GM18520 (cell line): ENCODE data around the gene ELP5.

Experiments used
- ATAC-seq: cut with Tn5 transposase; IDR thresholded peaks from one replicate; pipeline ENCODE4 v1.9.1; 2021; ENCODE audit not compliant: unreplicated experiment

Gene ELP5

DNA sequence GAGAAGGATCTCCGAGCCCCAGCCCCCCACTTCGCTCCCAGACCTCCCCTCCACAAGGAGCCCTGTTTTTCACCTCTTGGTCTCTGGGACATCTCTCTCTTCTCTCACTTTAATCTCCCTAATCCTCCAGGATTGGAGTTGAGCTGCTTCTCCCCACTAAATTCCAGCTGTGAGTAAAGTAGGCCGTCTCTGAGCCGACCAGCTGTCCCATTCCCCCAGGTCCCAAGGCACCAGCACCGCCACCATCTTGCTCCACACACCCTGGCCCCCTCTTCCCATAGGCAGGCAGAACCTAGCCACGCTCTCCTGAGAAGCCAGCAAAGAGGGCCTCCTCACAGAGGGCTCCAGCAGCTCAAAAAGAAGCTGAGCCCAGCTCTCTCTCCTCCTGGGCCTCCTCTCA lies 33.3 kb upstream of the ELP5 start:
- no peak for ATAC-seq

DNA sequence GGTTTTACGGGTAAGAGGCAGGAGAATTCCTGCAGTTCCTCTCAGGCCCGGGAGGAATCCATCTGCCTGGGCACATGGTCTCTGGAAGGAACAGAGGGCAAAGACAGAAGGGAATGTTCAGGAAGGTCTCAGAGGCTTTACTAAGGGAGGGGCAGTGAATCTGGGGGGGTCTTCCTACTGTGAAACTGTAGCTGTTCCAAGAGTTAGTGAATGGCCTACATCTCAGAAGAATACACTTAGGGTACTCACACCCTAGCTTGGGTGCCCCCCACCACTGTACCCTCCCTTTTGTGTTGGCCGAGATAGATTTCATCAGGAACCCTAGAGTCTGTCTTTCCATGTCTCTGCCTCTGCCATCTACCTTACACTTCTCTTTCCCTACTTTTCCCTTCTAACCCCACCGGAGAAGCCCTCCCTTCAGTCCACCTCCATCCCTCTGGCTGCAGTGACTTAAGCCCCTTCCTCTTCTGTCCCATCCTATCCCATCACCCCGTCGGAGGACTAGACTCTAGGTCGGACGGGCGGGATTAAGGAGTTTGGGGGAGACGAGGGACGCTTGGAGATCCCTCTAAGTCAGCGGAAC lies 32.7 kb upstream of the ELP5 start:
- ATAC-seq: no peak

DNA sequence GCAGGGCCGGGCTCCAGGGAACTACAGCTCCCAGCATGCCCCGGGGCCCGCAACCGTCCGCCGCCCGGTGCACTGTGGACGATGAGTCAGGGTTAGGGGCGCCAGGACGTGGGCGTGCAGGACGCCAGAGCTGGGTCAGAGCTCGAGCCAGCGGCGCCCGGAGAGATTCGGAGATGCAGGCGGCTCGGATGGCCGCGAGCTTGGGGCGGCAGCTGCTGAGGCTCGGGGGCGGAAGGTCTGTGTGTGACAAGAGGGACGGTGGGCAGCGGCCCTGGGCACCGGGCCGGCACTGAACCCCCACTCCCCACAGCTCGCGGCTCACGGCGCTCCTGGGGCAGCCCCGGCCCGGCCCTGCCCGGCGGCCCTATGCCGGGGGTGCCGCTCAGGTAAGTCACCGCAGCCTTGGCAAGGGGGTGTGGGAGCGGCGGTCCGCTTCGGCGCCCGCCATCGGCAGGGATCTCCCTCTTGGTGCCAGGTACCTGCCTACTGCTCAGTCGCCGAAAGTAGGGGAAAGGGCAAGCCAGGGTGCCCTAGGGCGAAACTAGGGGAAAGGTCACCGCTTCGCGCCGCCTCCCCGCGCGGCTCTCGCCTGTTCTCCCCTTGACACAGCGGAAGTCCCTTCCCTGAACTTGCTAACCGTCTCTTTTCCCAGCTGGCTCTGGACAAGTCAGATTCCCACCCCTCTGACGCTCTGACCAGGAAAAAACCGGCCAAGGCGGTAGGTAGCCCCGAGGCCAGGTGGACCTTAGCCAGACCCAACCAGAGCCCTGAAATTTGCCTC lies 32.0 kb upstream of the ELP5 start, which contains the start of the genes ACADVL and DLG4:
TSS of gene ACADVL (plus strand) at position 127 of the 781 bp plus-strand sequence. CDS start at position 174, 47 bp downstream.
TSS of gene DLG4 (minus strand) at position 25 of the 781 bp plus-strand sequence.
- ATAC-seq: no peak

DNA sequence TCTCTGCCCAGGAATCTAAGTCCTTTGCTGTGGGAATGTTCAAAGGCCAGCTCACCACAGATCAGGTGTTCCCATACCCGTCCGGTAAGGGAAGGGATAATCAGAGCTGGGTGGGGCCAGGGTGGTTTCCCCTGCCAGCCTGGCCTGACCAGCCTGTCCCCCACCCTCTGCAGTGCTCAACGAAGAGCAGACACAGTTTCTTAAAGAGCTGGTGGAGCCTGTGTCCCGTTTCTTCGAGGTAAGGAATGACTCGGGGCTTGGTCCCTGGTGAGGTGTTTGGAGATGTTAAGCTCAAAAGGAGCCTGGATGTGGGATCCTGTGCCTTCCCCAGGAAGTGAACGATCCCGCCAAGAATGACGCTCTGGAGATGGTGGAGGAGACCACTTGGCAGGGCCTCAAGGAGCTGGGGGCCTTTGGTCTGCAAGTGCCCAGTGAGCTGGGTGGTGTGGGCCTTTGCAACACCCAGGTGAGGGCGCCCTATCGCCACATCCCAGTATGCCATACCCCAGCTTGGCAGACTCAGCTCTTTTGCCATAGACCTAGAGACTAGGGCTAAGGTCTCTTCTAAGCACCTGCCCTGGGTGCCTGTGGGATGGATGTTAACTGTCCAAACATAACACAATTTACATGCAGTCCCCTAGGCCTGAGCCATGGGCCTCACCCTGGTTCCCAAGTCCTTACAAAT lies 31.3 kb upstream of the ELP5 start:
- ATAC-seq: no peak

DNA sequence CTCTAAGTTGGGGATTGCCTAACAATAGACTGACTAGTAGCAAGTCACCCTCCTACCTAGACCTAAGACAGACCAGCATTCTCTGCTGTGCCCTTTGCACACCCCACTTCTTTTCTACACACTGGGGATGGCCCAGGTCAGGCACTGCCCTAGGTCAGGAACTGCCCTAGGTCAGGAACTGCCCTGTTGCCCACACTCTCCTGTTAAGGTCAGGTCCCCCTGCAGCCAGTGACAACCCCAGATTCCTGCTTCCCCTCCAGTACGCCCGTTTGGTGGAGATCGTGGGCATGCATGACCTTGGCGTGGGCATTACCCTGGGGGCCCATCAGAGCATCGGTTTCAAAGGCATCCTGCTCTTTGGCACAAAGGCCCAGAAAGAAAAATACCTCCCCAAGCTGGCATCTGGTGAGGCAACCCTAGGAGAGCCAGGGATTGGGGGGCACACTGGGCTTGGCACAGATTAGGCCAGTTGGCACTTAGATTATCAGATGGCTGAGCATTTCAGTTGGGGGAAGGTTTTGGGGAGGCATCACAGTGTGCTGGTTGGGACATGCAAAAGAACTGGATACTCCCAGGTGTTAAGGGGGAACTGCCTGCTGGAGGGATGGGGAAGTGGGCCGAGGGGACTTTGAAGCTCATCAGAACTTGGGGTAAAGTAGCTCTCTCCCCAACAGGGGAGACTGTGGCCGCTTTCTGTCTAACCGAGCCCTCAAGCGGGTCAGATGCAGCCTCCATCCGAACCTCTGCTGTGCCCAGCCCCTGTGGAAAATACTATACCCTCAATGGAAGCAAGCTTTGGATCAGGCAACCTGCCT lies 30.5 kb upstream of the ELP5 start:
- ATAC-seq: no peak

DNA sequence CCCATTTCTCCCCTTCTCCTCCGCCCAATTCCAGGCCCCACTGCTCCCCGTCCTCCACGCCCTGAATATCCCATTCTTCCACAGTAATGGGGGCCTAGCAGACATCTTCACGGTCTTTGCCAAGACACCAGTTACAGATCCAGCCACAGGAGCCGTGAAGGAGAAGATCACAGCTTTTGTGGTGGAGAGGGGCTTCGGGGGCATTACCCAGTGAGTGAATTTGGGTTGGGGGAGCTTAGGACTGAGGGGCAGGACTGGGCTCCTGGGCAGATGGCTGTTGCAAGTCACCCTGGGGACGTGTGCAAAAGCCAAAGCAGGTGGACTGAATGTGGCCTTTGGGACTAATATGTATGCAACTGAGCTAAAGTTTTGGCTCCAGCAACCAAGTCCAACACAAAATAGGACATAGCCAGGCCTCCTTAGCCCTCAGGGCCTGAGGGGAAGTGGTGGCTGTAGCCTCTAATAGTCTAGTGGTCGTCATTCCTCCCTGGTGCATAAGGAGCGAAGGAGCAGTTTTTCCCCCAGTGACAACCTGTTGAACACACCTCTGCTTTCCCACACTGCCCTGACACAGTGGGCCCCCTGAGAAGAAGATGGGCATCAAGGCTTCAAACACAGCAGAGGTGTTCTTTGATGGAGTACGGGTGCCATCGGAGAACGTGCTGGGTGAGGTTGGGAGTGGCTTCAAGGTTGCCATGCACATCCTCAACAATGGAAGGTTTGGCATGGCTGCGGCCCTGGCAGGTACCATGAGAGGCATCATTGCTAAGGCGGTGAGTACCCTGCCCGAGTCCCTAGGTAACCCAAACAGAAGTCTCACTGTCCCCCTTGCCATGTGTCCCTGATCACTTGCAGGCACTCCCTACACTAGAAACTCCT lies 29.7 kb upstream of the ELP5 start:
- no peak for ATAC-seq

DNA sequence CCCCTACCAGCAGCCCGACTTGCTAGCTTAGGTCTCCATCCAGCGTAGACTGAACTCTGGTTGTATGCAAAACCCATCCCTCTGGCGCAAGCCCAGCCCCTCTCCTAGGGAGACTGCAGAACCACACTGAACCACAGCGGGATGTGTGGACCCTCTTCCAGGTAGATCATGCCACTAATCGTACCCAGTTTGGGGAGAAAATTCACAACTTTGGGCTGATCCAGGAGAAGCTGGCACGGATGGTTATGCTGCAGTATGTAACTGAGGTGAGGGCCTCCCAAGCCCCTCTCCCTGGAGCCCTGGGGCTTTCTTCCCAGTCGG lies 29.1 kb upstream of the ELP5 start:
- ATAC-seq: no peak

DNA sequence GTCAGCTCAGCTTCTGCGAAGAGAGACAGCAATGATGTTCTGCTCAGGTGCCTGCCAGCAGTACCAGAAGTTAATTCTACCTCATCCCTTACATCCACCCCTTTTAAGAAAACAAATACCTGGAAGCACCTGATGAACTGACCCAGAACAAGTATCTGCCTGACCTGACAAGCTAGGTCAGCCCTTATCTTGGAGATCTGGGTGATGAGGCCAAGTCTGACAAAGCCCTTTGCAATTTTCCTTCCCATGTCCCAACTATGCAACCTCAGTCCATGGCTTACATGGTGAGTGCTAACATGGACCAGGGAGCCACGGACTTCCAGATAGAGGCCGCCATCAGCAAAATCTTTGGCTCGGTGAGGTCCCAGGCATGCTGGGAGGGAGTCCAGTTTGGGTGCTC lies 28.6 kb upstream of the ELP5 start:
- ATAC-seq: no peak

DNA sequence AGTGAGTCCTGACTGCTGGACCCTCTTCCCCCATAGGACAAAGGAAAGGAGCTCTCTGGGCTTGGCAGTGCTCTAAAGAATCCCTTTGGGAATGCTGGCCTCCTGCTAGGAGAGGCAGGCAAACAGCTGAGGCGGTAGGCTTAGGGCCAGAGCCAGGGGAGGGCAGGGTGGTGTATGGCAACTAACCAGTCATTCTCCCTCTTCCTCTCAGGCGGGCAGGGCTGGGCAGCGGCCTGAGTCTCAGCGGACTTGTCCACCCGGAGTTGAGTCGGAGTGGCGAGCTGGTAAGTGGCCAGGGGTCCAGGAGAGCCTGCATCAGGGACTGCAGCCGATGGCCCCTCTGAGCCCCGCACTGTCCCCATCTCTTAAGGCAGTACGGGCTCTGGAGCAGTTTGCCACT lies 27.9 kb upstream of the ELP5 start:
- no peak for ATAC-seq

DNA sequence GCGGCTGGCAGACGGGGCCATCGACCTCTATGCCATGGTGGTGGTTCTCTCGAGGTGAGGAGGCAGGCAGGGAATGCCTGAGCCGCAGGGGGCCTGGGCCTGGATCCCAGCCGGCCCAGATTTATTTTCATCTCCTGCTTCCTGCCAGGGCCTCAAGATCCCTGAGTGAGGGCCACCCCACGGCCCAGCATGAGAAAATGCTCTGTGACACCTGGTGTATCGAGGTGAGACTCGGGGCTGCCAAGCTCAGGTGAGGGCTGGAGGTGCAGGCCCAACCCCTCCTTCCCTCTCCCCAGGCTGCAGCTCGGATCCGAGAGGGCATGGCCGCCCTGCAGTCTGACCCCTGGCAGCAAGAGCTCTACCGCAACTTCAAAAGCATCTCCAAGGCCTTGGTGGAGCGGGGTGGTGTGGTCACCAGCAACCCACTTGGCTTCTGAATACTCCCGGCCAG lies 27.3 kb upstream of the ELP5 start:
- no peak for ATAC-seq

DNA sequence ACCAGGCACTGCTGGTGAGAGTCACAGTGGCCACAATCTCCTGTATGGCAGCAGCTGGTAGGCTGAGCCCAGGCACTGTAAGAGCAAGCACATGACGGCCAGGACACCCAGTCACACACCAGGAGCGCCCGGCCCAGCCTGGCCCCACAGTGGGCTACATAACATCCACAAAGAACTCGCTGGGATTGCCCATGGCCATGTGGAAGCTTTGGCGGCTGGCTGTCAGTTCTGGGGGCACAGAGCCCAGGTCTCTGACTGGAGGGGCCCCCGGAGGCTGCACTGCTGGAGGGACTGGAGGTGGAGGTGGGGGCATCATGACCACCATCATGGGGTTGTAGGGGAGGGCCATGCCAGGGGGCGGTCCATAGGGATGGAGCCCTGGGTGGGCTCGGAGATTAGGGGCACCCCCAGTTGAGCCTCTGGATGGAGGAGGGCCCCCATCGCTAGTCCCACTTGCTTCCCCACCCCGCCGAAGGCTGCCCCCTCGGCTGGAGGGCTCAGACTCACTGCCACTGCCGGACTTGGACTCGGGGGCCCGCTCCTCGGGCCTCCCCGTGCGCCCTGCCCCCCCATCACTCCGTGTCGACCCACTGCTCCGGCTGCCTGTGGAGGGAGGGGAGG lies 26.2 kb upstream of the ELP5 start:
- ATAC-seq: no peak

DNA sequence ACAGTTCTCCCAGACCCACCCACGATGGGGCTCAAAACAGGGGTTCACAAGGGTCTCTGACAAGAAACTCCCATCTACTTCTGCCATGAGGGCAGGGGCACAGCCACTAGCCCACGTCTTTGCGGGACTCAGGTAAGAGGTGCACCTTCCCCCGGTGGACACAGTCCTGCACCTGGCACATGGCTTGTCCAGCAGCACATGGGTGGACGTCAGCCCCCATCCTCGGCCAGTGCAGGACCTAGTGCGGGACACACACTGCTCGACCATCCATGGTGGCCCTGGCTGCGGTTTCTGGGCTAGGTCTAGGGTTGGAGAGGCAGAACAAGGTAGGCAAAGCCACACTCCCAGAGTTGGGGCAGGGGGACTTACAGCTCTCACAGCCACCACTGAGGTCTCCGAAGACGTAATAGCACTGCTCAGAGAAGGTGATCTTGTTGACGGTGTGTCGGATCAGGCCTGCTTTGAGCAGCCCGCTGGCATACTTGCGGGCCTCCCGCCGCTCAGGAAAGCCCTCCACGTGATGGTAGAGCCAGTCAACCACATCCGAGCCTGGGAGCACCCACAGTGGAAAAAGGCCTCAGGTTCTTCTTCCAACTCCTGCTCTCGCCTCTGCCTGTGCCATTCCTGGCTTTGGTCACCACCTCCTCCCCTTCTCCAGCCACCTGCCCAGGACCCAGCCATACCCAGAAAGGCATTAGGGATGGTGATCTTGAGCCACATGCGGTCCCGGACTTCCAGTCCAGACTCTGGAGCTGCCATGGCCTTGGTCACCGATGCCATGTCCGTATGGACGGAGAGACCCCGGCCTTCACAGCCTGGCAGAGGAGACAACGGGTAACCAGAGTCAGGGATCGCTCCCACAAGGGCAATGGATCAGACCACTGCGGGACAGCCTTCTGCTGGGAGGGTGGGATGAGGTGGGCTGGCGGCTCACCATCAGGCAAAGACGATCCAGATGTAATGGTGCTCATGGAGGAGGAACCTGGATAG lies 25.0 kb upstream of the ELP5 start:
- no peak for ATAC-seq

DNA sequence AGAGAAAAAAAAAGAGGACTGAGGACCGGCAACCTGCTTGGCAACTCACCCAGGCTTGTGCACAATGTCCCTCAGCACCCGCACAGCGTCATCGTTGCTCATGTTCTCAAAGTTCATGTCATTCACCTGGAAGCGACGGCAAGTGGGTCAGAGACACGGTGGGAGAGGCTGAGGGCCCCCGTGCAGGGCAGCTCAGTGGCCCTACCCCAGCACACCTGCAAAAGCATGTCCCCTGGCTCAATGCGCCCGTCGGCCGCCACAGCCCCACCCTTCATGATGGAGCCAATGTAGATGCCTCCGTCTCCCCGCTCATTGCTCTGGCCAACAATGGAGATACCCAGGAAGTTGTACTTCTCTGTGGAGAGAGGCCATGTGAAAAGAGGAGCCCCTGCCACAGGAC lies 23.1 kb upstream of the ELP5 start:
- ATAC-seq: no peak

DNA sequence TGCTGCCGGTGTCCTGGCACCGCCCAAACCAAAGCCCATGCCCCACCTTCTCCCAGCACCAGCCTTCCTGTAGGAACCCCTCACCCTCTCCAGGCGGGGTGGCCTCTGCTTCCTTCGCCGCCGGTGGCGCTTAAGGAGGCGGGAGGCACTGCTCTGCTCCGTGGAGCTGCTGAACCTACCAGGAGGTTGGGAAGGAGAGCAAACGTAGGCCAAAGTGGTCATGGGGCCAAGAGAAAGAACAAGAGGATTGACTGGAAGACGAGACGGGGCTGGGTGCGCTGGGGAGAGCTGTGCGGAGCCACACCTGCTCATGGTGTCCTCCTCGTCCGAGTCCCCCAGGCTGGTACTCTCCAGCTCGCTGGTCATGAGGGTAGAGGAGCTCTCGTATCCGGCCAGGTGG lies 22.5 kb upstream of the ELP5 start:
- no peak for ATAC-seq

DNA sequence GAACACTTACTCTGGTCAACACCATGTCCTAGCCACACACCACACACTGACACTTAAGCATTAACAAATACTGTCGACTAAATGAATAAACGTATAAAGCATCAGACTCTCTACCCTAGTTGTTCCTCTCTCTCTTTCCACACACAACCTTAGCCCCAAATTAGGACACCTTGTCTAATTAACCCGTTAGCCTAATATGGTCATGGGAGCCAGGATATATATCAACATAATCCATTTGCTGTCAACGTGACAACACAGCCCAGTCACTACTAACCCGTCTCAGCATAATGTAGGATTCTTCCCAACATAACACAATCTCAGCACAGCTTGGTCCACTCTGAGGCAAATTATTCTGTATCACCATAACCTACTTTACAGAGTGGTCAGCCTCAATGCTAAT lies 19.9 kb upstream of the ELP5 start:
- ATAC-seq: no peak

DNA sequence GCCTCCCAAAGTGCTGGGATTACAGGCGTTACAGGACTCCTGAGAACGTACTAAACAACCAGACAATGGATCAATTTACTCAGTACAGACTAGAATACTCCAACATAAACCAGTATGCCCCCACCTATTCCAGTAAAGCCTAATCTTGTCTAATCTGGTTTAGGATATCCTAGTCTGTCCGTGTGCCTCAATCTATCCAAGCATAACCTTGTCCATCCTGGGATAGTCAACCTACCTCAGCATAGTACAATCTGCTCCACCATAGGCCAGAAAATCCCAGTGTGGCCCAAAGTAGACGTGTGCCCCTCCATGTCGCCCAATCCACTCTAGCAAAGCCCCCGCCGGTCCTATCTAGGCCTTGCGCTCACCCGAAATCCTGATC lies 18.3 kb upstream of the ELP5 start:
- ATAC-seq: no peak

DNA sequence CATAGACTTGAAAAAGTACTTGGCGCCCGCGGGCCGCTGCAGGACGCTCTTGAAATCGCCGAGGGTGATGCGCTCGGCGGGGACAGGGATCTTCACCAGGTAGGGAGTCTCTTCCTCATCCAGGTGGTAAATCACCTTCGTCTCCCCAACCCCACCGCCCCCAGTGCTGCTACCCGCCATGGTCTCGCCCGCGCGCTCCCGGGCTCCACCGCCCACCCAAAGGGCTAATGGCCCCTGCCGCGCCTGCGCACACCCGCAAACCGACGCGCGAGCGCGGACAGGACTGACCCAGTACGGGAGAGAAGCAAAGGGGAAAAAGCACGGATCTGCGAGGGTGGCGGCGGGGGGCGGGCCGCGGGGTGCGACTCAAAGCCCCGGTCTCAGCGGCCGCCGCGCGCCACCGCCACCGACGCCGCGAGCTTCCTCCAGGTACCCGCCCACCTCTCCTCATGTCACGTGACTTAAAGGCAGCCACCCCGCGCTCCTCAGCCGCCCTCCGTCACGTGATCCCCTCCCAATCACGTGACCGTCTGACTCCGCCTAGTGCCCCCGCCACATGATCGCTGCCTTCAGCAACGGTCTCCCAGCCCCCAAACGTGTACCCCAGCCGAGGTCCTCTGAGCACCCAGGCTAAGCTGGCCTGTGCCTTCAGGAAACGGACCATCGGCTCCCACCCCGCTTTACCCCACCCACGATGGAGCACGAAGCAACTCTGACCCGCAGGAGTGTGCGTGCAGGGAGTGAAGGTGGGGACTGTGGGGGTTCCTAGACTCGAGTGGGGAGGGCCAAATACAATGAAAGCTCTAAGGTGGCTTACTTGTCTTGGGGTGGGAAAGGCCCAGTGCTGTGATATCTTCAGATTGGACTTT lies 17.7 kb upstream of the ELP5 start, which contains the start of gene DVL2:
TSS of gene DVL2 (minus strand) at position 435 of the 869 bp plus-strand sequence. CDS start at position 180, 255 bp downstream.
- peak; percentile 50 for ATAC-seq
